Upper lobe of left lung (tissue), 4 donors: ENCODE results near the gene PDE4D.

Experiments
- CTCF ChIP-seq, 6 experiments: fragments of 450-650 bp in 4 of 6; fragments of 200-600 bp in 2 of 6; sonication (generic) in 2 of 6; IDR thresholded peaks; one replicate each; pipeline ENCODE4 v1.5.1; 2016 to 2019; ENCODE audit warnings: antibody characterized with exemption in 6 of 6
- POLR2A ChIP-seq, 4 donors: fragments of 450-650 bp; IDR thresholded peaks; one replicate each; pipeline ENCODE4 v1.5.1; 2016 to 2017; ENCODE audit warnings: antibody characterized with exemption in 4 of 4, mild to moderate bottlenecking in 2 of 4
- POLR2AphosphoS5 ChIP-seq, 2 donors: sonication (generic); formaldehyde crosslinking; IDR thresholded peaks; one replicate each; pipeline ENCODE4 v1.5.1; 2017; ENCODE audit warnings: antibody characterized with exemption in 2 of 2

GRCh38 chr5:59732301-59732700, 161.2 kb downstream of the PDE4D start:
- TF ChIP-seq POLR2A (IDR thresholded peaks at IDR 0.05), result no peak
- no peak for TF ChIP-seq CTCF (IDR thresholded peaks at IDR 0.05)
- TF ChIP-seq POLR2AphosphoS5 (IDR thresholded peaks at IDR 0.05), result no peak
